Naive thymus-derived CD4-positive, alpha-beta T cell (primary cell): ENCODE results near the gene MRGPRX2. TPM values are rescaled to one million over a fixed set of nuclear protein-coding genes. Genes with fewer than 3 reads are reported as not detected.

Experiments used
- polyA plus RNA-seq, 2 donors: library from polyadenylated mRNA; unstranded; fragments of 300-500 nt; fragmentation: Illumina TruSeq; gene quantifications; one replicate each; pipeline ENCODE4 v1.2.3, GENCODE V29; 2021
- total RNA-seq, 6 experiments: library from RNA in 5 of 6; stranded (reverse) in 5 of 6; gene quantifications; 1 replicate in 5 of 6; 2 replicates in 1 of 6; pipeline ENCODE4 v1.2.3 and lab custom pipeline; 2021 to 2026

MRGPRX2 gene
- total and polyA plus RNA-seq, 7 experiments from 2014 or later = 0.17 TPM; not detected in 6

Other genes with a start within 250 kb of the MRGPRX2 start
- not detected for gene MRGPRX1, start 121.3 kb downstream of the MRGPRX2 start, total RNA-seq
- not detected for gene MRGPRX1, start 121.3 kb downstream of the MRGPRX2 start, polyA plus RNA-seq
- gene ZDHHC13, start 56.5 kb upstream of the MRGPRX2 start, total RNA-seq = 10 to 100 TPM in 4 of 5 experiments, 1 to 10 TPM in 1; 9.3 to 21.3 (median 14.2) TPM
- gene ZDHHC13, start 56.5 kb upstream of the MRGPRX2 start, polyA plus RNA-seq = 1 to 10 TPM; 6.8 to 9.6 TPM
- gene CSRP3, start 141.3 kb upstream of the MRGPRX2 start, total RNA-seq = not detected
- gene CSRP3, start 141.3 kb upstream of the MRGPRX2 start, polyA plus RNA-seq = not detected
- gene E2F8, start 180.2 kb upstream of the MRGPRX2 start, total RNA-seq = 10 to 100 TPM in 1 of 5 experiments, under 1 TPM in 1, not detected in 3; 0.17 to 25.4 TPM
- not detected for gene E2F8, start 180.2 kb upstream of the MRGPRX2 start, polyA plus RNA-seq